Measurements from ENCODE around the gene MIX23. TPM values are rescaled to one million over a fixed set of nuclear protein-coding genes. Genes with fewer than 3 reads are reported as not detected.

Gene MIX23
- total RNA-seq, 1 experiment from 2014 or later = 130 TPM

DNA sequence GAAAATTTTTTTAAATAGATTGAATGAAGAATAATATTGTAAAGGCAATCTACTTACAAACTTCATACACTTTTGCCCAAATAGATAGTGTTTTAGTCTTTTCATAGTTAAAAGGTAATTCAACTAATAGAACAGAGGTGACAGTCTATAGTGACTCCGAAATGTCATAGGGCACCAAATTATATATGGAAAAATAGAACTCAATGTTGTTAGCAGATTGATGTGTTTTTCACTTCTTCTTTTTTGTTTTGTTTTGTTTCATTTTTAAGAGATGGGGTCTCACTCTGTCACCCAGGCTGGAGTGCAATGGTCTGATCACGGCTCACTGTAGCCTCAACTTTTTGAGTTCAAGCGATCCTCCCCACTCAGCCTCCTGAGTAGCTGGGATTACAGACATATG, 57.3 kb downstream of the MIX23 start:
- Histone ChIP-seq H3K27me3 (0 out of 2 replicates have a peak, but pooled peaks cover 2% of the 10 kb centered on the region), H3K36me3 (no peaks in the 10 kb centered on the region), H3K4me3 (no peak overlapping the region), H3K9me3 (no peaks in the 10 kb centered on the region)
- DNase-seq = no peak

DNA sequence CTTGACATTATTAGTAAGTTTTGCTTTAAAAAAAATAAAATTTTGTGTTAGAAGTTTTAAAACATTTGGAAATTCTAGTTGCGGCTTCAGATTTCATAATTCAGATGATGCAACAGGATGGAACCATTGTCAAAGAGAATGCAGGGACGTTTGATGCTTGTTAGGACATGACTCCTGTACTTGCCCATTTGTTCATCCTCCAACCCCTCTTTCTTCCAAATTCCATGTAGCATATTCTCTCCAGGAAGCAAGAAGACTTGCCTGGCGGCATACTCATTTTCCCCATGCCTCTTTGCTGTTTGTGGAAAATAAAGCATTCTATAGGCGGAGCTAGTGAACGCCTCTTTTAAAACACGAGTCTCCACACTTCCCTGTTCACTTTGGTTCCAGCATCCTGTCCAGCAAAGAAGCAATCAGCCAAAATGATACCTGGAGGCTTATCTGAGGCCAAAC, 58.1 kb downstream of the MIX23 start, which contains the start of gene CSTA:
TSS of gene CSTA (plus strand) at position 378 of the 453 bp plus-strand sequence. CDS start at position 423, 45 bp downstream.
- DNase-seq = no peak
- Histone ChIP-seq H3K36me3 (no peaks in the 10 kb centered on the region), H3K4me3 (no peak within 1 kb of the TSS), H3K9me3 (0 out of 2 replicates have a peak, but pooled peaks cover 2% of the 10 kb centered on the region), H3K27me3 (0 out of 2 replicates have a peak, but pooled peaks cover 2% of the 10 kb centered on the region)

GRCh38 chr3:122322095-122323075, 60.6 kb downstream of the MIX23 start:
- peaks cover 2% of the 10 kb centered on the region; the same call in 1 of the 2 replicates for H3K9me3 ChIP-seq
- no peak overlapping the region for H3K4me3 ChIP-seq
- DNase-seq = no peak
- 0 out of 2 replicates have a peak, but pooled peaks cover 2% of the 10 kb centered on the region for H3K27me3 ChIP-seq
- H3K36me3 ChIP-seq = no peaks in the 10 kb centered on the region

- DNase-seq = no peak
- H3K4me3 ChIP-seq = no peak overlapping the region
- peaks cover 2% of the 10 kb centered on the region; the same call in 1 of the 2 replicates for H3K9me3 ChIP-seq
- H3K36me3 ChIP-seq = no peaks in the 10 kb centered on the region
- H3K27me3 ChIP-seq = no peaks in the 10 kb centered on the region
Measured at GRCh38 chr3:122318620-122319019, 64.4 kb downstream of the MIX23 start.

- no peak overlapping the region for H3K4me3 ChIP-seq
- no peak for DNase-seq
- H3K27me3 ChIP-seq = no peaks in the 10 kb centered on the region
- H3K36me3 ChIP-seq = no peaks in the 10 kb centered on the region
- H3K9me3 ChIP-seq = peaks cover 2% of the 10 kb centered on the region; the same call in 1 of the 2 replicates
Measured at GRCh38 chr3:122316368-122316767, 66.7 kb downstream of the MIX23 start.

DNA sequence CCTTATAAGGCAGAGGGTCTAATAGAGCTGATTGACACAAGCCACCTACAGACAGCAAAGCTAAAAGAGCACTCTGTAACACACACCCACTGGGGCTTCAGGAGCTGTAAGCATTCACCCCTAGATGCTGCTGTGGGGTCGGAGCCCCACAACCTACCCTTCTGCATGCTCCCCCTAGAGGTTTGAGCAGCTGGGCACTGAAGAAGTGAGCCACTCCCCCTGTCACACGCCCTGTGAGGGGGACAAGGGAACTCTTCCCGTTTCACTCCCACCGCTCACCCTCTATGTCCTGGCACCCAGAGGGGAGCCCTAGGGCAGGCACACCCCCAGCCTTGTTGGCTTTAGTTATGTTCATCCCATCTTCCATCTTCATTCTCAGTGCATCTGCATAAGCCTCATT, 67.4 kb downstream of the MIX23 start:
- DNase-seq = no peak
- peaks cover 2% of the 10 kb centered on the region; the same call in 1 of the 2 replicates for H3K9me3 ChIP-seq
- H3K27me3 ChIP-seq = no peaks in the 10 kb centered on the region
- no peak overlapping the region for H3K4me3 ChIP-seq
- H3K36me3 ChIP-seq = no peaks in the 10 kb centered on the region

DNA sequence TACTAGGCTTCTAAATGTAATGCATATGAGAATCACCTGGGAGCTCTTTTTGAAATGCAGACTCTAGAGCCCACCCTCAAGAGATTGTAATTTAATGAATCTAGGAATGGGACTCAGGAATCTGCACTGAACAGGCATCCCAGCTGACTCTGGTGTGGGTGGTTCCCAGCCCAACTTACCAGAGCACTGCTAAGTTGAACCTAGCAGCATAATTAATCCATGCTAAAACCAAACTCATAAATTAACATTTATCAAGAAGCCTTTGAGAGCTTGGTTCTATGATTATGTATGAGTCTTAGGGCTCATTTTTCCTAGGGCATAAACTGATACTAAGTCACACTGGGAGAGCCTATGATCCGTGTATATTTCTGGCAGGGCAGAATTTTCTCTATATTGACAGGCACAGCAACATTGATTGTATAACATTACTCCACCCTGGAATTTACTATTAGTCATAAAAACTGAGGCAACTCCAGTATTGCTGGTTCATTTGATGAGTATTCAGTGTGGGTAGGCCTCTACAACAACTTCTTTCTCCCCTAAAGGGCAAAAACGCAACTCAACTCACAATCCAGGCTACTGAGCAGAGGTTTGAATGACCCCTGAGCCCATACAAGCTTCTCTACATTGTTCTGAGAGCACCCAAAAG, 68.7 kb downstream of the MIX23 start:
- no peaks in the 10 kb centered on the region for H3K36me3 ChIP-seq
- DNase-seq = no peak
- H3K27me3 ChIP-seq = no peaks in the 10 kb centered on the region
- H3K9me3 ChIP-seq = no peaks in the 10 kb centered on the region
- H3K4me3 ChIP-seq = no peak overlapping the region

GRCh38 chr3:122313281-122313680, 69.8 kb downstream of the MIX23 start:
- no peaks in the 10 kb centered on the region for H3K9me3 ChIP-seq
- DNase-seq = no peak
- H3K36me3 ChIP-seq = no peaks in the 10 kb centered on the region
- H3K4me3 ChIP-seq = no peak overlapping the region
- no peaks in the 10 kb centered on the region for H3K27me3 ChIP-seq

DNA sequence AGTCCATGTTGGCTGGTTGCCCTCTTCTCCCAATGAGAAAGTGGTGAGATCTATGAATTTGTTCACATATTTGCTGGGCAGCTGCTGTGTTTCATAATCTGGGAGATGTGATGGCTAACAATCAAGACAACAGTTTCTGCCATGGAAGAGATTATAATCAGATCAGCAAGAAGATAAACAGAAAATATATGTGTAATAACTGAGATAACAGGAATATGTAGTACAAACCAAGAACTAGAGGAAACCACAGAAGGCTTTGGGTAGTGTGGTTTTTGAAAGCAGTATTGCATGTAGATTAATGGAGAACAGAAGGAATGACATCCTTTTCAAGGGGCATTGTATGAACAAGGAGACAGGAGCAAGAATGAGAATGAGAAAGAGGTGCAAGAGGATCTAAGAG, 70.2 kb downstream of the MIX23 start:
- no peak for DNase-seq
- Histone ChIP-seq H3K4me3 (no peak overlapping the region), H3K9me3 (no peaks in the 10 kb centered on the region), H3K27me3 (no peaks in the 10 kb centered on the region), H3K36me3 (no peaks in the 10 kb centered on the region)

GRCh38 chr3:122310361-122310760, 72.7 kb downstream of the MIX23 start:
- no peak overlapping the region for H3K4me3 ChIP-seq
- DNase-seq = no peak
- no peaks in the 10 kb centered on the region for H3K36me3 ChIP-seq
- H3K27me3 ChIP-seq = no peaks in the 10 kb centered on the region
- H3K9me3 ChIP-seq = no peaks in the 10 kb centered on the region

Other genes with a start within 250 kb of the MIX23 start
- not detected in 2 replicates for gene CASR, start 199.6 kb downstream of the MIX23 start, total RNA-seq (2014; rRNA removed; shearing (Covaris generic); ENCODE audit: low replicate concordance)
- 1.7 TPM in 1 of 2 replicates, not detected in the other for gene CSTA, start 58.0 kb downstream of the MIX23 start, total RNA-seq (2014; rRNA removed; shearing (Covaris generic); ENCODE audit: low replicate concordance)
- 43.5 and 88.0 TPM in 2 replicates for gene FAM162A, start 951 bp upstream of the MIX23 start, total RNA-seq (2014; rRNA removed; shearing (Covaris generic); ENCODE audit: low replicate concordance)
- gene WDR5B, start 32.8 kb upstream of the MIX23 start, total RNA-seq (2014; rRNA removed; shearing (Covaris generic); ENCODE audit: low replicate concordance) = 9.2 and 10.5 TPM in 2 replicates
- 102 and 126 TPM in 2 replicates for gene KPNA1, start 131.7 kb upstream of the MIX23 start, total RNA-seq (2014; rRNA removed; shearing (Covaris generic); ENCODE audit: low replicate concordance)
- 20.8 and 40.0 TPM in 2 replicates for gene PARP9, start 181.1 kb upstream of the MIX23 start, total RNA-seq (2014; rRNA removed; shearing (Covaris generic); ENCODE audit: low replicate concordance)
- 28.4 and 39.3 TPM in 2 replicates for gene DTX3L, start 181.1 kb upstream of the MIX23 start, total RNA-seq (2014; rRNA removed; shearing (Covaris generic); ENCODE audit: low replicate concordance)
- 0.10 TPM in 1 of 2 replicates, not detected in the other for gene PARP15, start 194.4 kb upstream of the MIX23 start, total RNA-seq (2014; rRNA removed; shearing (Covaris generic); ENCODE audit: low replicate concordance)

Measured in MG63 (cell line).